Neural progenitor cell (in vitro differentiated cells): ENCODE measurements around the gene MYOM1.

Source experiments
- EZH2phosphoT487 ChIP-seq: fragments of 200-600 bp; sonication (generic); IDR thresholded peaks from 2 replicates; pipeline ENCODE4 v1.6.1; 2017; ENCODE audit warnings: antibody characterized with exemption
- TF ChIP-seq, protein P1 (sequence below): fragments of 200-600 bp; sonication (generic); IDR thresholded peaks from 2 replicates; pipeline ENCODE4 v1.5.1; 2017; ENCODE audit warnings: antibody characterized with exemption, mild to moderate bottlenecking

GRCh38 chr18:3254725-3255124 lies 35.0 kb upstream of the MYOM1 start:
- TF ChIP-seq, protein P1, sequence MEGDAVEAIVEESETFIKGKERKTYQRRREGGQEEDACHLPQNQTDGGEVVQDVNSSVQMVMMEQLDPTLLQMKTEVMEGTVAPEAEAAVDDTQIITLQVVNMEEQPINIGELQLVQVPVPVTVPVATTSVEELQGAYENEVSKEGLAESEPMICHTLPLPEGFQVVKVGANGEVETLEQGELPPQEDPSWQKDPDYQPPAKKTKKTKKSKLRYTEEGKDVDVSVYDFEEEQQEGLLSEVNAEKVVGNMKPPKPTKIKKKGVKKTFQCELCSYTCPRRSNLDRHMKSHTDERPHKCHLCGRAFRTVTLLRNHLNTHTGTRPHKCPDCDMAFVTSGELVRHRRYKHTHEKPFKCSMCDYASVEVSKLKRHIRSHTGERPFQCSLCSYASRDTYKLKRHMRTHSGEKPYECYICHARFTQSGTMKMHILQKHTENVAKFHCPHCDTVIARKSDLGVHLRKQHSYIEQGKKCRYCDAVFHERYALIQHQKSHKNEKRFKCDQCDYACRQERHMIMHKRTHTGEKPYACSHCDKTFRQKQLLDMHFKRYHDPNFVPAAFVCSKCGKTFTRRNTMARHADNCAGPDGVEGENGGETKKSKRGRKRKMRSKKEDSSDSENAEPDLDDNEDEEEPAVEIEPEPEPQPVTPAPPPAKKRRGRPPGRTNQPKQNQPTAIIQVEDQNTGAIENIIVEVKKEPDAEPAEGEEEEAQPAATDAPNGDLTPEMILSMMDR, result no peak
- no peak for TF ChIP-seq EZH2phosphoT487
